Lower leg skin (tissue), 3 donors: ENCODE measurements around the gene DDT.
"Not testable (repeated sequence)": the region's sequence is repeated elsewhere in the genome, so short reads cannot be mapped to it uniquely, and the experiment has no call there.

Source experiments
- POLR2A ChIP-seq, 2 donors: fragments of 450-650 bp; IDR thresholded peaks; one replicate each; pipeline ENCODE4 v1.6.1; 2016 to 2017; ENCODE audit warnings: antibody characterized with exemption in 2 of 2, mild to moderate bottlenecking in 1 of 2, moderate library complexity in 1 of 2
- TF ChIP-seq, protein P1 (sequence below), 3 donors: fragments of 450-650 bp; IDR thresholded peaks; one replicate each; pipeline ENCODE4 v1.5.1; 2016; ENCODE audit warnings: antibody characterized with exemption in 3 of 3, mild to moderate bottlenecking in 3 of 3, moderate library complexity in 2 of 3

DNA sequence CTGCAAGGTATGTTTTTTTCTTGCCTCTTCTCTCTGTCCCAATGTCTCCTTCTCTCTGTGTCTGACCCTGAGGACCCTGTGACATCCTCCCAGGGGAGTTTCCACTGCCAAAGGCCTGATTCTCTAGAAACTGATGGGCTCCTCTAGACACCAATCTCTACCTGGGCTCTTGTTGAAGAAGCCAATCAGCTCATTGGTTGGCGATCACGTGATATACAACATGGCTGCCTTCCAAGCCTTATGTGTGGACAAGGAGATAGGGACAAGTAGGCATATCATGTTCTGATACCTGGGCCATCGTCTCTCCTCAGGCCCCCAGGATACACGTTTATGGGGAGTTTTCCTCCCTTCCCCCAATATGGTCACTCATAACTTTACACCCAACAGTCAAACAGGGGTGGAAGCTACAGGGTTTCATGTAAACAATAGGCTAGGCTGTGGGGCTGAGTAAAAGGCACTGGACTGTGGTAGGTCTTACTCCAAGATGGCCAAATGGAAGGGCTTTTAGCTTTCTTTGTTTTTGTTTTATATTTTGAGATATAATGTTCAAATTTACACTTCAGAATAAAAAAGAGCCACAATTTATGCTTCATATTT, 19.4 kb upstream of the DDT start:
- TF ChIP-seq, protein P1, sequence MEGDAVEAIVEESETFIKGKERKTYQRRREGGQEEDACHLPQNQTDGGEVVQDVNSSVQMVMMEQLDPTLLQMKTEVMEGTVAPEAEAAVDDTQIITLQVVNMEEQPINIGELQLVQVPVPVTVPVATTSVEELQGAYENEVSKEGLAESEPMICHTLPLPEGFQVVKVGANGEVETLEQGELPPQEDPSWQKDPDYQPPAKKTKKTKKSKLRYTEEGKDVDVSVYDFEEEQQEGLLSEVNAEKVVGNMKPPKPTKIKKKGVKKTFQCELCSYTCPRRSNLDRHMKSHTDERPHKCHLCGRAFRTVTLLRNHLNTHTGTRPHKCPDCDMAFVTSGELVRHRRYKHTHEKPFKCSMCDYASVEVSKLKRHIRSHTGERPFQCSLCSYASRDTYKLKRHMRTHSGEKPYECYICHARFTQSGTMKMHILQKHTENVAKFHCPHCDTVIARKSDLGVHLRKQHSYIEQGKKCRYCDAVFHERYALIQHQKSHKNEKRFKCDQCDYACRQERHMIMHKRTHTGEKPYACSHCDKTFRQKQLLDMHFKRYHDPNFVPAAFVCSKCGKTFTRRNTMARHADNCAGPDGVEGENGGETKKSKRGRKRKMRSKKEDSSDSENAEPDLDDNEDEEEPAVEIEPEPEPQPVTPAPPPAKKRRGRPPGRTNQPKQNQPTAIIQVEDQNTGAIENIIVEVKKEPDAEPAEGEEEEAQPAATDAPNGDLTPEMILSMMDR (IDR thresholded peaks at IDR 0.05) = not testable (repeated sequence)
- not testable (repeated sequence) for TF ChIP-seq POLR2A (IDR thresholded peaks at IDR 0.05)
